Stimulated activated naive CD8-positive, alpha-beta T cell treated with anti-CD3 and anti-CD28 coated beads, Interleukin-15, Interleukin-2, amounts not matched to agents 100 U/mL and 50 U/mL, for 24 hours (primary cell): ENCODE results near the gene SYT6.

Source experiments
- ATAC-seq: fragments of 150-1000 bp; cut with Tn5 transposase; one replicate; pipeline ENCODE4 v1.10.0; 2021
- DNase-seq: peaks from one replicate; pipeline ENCODE4 v3.0.0; 2021

The SYT6 gene

GRCh38 chr1:114153261-114154145, at the start of gene SYT6:
Gene SYT6, minus strand, starts transcription at chr1:114153869. Its CDS starts 97 bp downstream, at chr1:114153772.
- DNase-seq = peak; percentile 17
- ATAC-seq = no peak

DNA sequence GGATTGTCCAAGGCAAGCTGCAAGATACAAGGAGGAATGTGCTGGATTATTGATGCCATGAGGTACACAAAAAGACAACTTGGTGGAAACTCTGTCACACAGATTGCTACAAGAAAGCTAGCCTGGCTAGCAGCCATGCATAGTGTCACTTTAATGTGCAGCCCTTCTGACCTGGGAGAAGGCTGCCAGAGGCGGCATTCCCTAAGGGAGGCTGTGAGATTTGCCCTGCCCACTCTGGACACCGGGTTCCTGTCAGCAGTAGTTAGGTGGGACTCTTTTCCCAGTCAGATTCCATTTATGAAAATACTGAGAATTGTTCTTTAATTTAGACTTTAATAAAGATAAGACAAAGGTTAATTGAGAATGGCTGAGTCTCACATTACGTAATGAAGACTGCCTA, 47.8 kb upstream of the SYT6 start:
- no peak for ATAC-seq
- DNase-seq = no peak

DNA sequence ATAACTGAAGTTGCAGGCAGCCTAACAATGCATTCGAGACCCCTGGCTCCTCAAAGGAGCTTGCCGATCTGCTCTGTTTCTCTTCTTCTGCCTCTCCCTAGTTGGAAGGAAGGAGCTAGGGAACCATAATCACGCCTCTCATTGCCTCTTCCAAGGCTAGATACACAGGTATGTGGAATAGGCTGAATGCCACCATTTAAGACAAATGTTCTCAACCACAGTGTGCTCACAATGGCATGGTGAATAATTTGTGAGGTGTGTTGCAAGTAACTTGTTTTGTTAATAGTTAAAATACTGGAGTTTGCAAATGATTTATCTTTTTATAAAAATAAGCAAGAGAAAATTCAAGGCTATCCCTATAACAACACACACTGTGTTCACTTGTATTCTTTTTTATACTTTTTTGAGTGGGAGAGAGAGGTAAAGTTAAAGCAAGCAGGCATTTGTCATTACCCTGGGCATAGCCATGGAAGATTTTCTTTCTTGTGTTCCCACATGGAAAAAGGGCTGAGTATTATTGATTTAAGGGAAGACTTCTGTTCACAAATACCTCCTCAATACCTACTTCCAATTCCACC, 45.4 kb upstream of the SYT6 start:
- no peak for ATAC-seq
- no peak for DNase-seq

DNA sequence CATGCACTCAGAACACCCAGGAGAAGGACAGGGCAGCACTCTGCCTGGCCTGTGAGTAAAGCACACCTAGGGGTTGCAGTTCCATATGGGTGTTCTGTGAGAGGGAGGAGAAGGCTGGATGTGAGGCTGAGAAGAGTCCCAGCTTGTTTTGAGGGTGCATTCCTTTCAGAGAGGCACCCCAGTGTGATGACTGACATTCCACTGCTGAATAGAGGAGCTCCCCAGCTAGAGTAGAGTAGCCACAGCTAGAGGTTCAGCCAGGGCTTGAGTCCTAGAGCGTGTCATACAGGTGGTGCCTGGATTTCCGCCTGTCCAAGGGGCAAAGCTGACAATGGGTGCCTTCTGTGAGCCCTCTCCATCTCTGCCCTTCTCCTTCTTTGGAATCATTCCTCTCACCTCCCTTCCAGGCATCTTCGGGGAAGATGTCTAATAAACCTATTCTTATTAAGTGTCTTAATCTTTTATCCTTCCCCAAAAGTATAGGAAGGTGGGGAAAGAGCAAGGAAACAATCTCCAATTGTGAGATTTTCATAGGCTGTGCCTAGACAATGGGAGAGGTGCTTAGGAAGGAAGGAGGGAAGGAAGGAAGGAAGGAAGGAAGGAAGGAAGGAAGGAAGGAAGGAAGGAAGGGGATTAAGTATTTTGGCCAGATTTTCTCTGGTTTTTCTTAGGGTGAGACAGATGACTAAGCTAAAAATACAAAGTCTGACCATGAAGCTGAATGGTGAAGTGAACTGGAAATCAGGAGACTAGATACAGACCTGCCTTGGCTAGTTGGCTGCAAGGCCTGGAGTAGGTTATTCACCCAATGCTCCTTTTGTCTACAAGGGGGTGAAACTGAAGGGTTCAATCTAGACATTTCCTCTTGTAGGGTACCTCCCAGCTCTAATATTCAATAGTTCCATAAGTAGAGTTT, 43.6 kb upstream of the SYT6 start:
- no peak for ATAC-seq

DNA sequence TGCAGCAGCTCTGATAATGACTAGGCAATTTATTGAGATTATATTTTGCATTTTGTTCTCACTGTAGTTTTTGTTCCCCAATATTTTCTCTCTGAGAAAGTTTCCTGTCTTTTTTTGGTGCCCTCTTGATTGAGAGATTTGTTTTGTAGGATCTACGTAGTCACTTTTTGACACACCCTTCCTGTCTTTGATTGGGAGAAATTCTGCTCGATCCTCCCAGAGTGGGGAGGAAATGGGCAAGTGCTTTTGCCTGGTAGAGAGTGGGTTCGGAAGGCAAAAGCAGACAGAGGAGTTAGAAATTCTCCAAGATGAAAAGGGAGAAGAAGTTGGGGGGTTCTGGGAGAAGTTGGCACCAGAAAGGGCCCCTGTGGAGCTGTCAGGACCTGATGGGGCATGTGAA, 42.1 kb upstream of the SYT6 start:
- no peak for ATAC-seq
- no peak for DNase-seq

More for the DNA sequence above, 43.6 kb upstream of the SYT6 start:
- DNase-seq = no peak

DNA sequence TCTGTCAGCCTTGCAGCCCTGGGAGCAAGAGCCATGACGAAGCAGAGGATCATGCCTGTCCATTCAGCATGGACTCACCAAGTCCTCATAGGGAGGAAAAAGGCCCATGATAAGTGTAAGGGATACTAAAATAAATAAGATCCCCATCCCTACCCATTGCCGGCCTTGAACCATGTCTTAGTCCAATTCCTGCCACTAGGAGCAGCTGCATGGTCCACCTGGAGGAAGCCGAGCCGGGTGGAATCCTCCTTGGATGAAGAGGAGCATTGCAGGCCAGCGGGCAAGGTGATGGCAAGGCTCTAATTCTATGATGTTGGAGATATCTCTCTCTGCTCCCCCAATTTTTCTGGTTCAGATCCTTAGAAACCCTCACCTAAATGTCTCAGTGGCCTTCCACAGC, 38.7 kb upstream of the SYT6 start:
- DNase-seq = no peak
- ATAC-seq = no peak

GRCh38 chr1:114189398-114189797, 35.7 kb upstream of the SYT6 start:
- ATAC-seq (no peak), DNase-seq (no peak)

- DNase-seq (no peak), ATAC-seq (no peak)
These were observed 27.7 kb upstream of the SYT6 start for GRCh38 chr1:114181356-114181755.

GRCh38 chr1:114180742-114181141, 27.1 kb upstream of the SYT6 start:
- ATAC-seq = no peak
- no peak for DNase-seq

- ATAC-seq = no peak
- no peak for DNase-seq
These were observed 25.3 kb upstream of the SYT6 start for GRCh38 chr1:114178936-114179335.

- no peak for DNase-seq
- ATAC-seq = no peak
These were observed 23.6 kb upstream of the SYT6 start for GRCh38 chr1:114177282-114177681.

DNA sequence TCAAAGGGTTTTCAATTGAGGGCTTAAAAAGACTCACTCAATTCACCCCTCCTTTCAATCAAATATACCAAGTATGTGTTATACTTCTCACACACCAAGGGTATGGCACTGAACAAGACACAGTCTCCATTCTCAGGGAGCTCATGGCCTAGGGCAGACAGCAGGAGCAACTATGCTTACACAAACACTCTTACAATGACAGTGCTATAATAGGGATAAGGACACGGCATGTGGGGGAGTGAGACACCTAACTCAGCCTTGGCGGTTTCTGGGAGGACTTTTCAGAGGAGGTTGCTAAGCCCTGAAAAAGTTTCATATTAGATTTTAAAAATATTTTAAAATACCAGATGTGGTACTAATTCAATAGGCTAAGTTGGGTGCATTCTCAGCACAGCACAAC, 22.7 kb upstream of the SYT6 start:
- ATAC-seq (no peak), DNase-seq (no peak)

DNA sequence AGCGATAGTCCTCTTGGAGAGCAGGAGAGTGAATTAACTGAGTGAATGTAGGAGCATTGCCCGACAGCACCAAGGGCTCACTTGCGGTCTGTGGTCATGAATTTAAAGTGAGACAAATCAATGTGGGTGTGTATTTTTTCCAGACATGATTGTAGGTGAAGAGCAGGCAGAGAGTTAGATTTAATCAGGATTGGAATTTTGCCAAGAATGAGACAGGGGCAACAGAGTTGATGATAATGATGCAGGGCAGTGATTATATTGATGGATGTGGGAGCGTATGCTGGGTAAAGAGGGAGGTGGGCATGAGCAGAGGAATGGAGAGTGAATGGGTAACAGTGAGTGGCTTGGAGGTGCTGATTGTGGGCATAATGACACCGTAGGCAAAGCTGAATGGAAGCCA, 20.0 kb upstream of the SYT6 start:
- ATAC-seq (no peak), DNase-seq (no peak)

GRCh38 chr1:114169509-114169908, 15.8 kb upstream of the SYT6 start:
- DNase-seq (no peak), ATAC-seq (peak; percentile 24)

DNA sequence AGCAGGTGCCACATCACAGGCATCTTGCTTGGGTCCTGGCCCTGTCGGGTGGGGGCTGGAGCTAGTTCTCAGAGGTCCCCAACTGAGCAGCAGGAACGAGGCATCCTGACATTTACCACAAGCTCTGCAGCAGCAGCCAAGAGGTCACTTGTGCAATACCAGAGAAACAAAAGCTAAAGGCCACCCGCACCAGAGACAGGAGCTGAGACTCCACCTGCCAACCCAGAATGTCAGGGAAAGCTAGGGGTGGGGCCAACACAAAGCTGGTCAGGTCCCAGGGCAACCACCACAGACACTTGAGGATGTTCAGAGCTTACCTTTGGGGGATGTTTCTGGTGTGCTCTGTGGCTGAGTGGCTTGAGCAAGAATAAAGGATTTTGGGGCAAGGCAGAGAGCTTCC, 13.6 kb upstream of the SYT6 start:
- ATAC-seq (no peak), DNase-seq (no peak)

DNA sequence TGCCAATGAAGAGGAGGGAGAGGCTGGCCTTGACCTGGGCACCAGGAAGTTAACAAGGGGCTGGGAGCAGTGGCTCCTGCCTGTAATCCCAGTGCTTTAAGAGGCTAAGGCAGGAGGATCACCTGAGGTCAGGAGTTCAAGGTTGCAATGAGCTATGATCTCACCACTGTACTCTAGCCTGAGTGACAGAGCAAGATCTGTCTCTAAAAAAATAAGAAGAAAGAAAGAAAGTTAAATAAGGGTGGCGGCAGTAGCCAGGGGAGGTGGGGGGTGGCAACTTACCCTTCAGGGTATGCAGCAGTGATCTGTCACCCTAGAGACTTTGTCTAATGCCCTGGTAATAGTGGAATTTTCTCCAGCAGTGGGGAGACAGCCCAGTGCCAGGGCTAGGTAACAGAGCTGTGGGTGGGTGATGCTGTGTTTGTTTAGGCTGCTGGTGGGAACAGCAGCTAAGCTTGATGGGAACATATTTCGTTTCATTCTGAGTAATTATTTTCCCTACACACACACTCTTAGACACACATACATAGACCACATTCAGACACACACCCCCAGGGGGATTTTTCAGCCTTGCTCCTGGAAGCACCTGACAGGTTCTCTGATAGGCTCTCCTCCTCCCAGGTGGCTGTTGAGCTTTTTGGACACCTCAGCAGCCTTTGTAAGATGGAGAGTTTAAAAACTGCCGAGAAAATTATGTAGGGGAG, 11.3 kb upstream of the SYT6 start:
- peak; percentile 10 for DNase-seq
- peak; percentile 70 for ATAC-seq

DNA sequence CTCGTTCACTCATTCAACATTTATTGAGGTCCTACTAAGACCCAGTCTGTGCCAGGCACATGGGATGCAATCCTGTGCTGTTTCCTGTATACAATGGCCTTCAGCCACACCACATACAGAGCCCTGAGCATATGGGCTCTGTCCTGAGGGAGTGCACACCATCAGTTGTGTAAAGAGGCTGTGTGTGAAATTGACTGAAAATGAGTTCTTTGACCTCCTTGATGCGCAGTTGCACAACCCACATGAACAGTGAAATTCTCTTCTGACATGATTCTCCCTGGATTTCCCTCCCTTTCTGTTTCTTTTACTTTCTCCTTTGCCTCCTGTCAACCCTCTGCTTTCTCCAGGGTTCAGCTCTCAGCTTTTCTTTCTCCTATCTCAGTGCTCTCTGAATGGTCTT, 6.3 kb upstream of the SYT6 start:
- no peak for DNase-seq
- no peak for ATAC-seq

DNA sequence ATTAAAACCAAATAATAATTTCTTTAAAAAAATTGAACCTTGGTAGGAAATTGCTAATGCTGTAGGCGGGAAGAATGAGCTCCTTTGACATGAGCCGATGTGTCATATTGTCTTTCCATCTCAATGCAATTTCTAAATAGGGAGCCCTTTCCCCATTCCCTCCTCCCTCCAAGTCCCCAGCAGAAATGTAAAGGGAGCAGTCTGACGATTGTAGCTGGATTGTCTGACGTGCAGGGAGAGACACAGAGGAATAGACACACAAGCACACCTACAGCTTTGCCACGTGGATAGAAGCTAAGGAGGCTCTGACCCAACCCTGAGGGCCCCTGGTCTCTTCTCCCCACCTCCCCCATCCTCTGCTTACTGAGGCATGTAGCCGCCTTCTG, 3.6 kb upstream of the SYT6 start:
- DNase-seq = no peak

DNA sequence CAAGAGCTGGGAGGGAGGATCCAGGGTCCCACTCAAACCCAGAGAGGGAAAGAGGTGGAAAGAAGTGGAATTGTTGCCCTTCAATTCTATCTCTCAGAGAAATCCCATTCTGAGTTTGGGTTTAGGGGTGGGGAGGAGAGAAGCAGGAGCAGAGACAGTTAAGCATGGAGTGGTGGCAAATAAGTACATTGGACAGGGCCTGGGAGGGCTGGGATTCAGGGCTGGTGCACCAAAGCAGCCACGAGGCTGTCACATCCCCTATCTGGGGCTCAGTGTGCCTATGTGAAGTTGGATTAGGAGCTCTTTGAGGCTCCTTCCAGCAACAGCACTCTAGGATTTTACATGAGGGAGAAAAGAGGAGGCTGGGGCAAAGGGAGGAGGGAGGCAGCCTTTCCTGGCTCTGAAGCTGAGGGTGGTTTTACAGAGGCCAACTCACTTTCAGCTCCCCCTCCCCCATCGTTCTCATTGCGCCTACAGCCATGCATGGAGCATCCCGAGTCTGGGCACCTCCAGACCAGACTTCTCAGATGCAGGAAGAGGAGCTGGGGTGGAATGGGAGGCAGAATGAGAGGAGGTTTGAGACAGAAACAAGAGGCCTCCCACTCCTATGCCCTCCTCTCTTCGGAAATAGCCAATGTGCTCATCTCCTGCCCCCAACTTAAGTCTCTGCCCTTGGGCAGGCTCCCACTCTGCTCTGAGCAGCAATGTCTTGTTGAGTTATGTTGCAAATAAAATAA, 3.0 kb upstream of the SYT6 start:
- DNase-seq = no peak
- no peak for ATAC-seq

More for the DNA sequence above, 3.6 kb upstream of the SYT6 start:
- no peak for ATAC-seq

DNA sequence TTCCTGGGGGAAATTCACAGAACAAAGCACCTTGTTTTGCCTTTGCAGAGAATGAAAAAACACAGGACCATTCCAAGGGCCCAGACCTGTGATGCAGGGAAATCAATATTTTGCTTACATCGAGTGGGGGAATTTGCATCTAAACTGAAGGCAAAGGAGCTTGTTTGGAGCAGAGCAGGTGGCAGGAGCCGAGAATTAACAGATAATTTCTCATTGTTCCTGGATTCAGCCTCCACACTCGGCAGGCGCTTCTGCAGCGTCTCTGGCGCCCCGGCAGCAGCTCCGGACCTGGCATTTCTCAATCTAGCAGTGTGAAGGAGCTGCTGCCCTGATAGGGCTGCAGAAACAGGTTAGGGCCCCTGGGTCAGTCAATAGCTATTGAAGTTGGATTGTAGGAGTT, 2.0 kb upstream of the SYT6 start:
- ATAC-seq (no peak), DNase-seq (no peak)

GRCh38 chr1:114154963-114155322, 1.3 kb upstream of the SYT6 start:
- DNase-seq (peak; percentile 17), ATAC-seq (peak; percentile 44)
